CD4-positive, alpha-beta T cell treated with Interleukin-12 subunit alpha and Interleukin-12 subunit beta, for 1 hour (primary cell): Measurements from ENCODE around the gene MAPRE3.

ENCODE experiments used
- DNase-seq: peaks from one replicate; pipeline ENCODE4 v3.0.0-alpha.2; 2020

Gene MAPRE3

DNA sequence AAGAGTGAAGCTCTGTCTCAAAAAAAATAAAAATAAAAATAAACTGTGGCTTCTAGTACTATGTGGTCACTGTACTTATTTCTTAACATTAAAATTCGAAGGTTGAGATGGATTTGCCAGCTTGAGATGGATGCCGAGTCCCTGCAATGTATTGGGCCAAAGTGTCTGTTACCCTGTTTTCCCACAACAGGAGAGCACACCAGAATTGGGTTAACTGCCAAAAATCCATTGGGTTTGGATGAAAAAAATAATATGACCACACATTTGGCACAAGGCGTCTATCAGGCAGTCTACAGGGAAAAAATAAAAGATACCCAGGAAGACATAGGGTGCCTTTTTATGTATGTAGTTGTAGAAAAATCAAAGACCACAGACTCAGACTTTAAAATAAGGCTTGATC is 19.2 kb upstream of the MAPRE3 start:
- no peak for DNase-seq

DNA sequence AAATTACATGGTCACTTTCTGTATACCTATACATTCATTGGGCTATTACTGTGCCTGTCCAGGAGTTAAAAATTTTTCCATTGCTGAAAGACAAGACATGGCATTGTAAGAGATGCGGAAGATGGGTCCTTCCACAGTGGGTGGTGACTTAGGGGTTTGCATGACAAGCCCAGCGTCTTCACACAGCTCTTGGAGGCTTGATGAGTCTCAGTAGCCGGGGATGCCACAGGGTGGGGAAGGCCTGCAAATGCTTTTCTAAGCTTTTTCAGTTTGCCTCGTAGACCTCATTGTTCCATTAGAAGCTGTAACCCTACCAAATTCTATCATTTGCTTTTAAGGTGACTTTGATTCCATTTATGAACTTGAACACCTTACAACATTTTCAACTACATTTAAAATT is 18.1 kb upstream of the MAPRE3 start:
- DNase-seq, result no peak

- DNase-seq, result no peak
These were observed 16.3 kb upstream of the MAPRE3 start for GRCh38 chr2:26954135-26954534.

GRCh38 chr2:26957041-26957440 is 13.4 kb upstream of the MAPRE3 start:
- no peak for DNase-seq

DNA sequence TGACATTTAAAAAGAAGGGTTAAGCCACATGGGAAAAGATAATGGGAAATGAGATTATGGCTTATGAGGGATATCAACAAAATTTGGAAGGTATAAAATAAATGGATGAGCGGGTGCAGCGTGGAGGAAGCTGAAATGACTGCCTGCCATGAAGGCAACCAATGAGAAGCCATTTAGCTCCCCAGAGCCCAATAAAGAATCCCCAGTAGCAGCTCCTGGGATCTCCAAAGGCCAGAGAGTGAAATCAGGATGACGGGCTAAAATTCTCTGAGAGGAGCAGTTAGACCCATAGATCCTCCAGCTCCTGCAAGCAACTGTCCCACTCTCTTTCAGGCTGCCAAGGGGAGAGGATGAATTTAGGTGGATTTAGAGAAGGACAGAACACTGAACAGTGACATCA is 12.9 kb upstream of the MAPRE3 start:
- no peak for DNase-seq

DNA sequence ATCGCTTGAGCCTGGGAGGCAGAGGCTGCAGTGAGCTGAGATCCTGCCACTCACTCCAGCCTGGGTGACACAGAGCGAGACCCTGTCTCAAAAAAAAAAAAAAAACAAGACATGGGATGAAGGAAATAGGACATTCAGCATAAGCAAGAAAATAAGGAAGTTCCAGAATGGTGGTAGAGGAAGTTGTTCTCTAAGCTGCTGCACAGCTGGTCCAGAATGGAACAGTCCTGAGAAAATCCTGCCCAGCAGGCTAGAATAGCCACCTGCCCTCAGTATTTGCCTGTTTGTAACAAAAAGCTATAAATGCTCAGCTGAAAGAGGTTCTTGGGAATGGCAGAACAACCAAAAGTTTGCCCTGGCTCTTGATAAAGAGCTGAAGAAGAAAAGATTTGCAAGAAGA is 11.1 kb upstream of the MAPRE3 start:
- no peak for DNase-seq

DNA sequence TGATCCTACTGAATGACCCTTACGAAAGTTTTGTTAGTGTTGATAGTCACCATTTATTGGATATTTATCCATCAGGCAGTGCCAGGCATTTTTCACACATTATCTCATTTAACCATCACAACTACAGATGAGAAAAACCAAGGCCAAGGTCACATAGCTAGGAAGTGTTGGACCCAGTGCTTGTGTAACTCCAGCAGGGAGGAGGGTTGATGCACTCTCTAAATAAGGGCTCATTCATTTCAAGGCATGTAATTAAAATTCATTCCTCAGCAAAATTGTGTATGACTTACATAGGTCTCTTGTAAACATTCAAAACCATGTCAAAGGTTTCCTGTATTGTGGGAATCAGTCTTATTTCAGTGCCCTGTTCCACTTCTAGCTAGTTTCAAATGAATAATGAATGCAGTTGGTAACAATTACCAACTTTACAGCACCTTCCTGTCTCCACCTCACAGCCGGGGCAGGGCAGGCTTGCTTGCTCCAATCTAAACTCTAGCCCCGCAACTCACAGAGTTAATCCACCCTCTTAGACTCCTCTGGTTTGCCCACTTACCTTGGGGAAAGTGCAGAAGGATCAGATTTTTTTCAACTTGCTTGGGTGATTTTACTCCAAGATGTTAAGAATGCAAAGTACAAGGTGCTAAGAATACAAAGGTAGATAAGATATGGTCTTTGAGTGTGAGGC is 5.8 kb upstream of the MAPRE3 start:
- DNase-seq, result no peak

GRCh38 chr2:26968001-26968400 is 2.4 kb upstream of the MAPRE3 start:
- no peak for DNase-seq

- DNase-seq, result no peak
These were observed 1.2 kb upstream of the MAPRE3 start for GRCh38 chr2:26969077-26969844.

DNA sequence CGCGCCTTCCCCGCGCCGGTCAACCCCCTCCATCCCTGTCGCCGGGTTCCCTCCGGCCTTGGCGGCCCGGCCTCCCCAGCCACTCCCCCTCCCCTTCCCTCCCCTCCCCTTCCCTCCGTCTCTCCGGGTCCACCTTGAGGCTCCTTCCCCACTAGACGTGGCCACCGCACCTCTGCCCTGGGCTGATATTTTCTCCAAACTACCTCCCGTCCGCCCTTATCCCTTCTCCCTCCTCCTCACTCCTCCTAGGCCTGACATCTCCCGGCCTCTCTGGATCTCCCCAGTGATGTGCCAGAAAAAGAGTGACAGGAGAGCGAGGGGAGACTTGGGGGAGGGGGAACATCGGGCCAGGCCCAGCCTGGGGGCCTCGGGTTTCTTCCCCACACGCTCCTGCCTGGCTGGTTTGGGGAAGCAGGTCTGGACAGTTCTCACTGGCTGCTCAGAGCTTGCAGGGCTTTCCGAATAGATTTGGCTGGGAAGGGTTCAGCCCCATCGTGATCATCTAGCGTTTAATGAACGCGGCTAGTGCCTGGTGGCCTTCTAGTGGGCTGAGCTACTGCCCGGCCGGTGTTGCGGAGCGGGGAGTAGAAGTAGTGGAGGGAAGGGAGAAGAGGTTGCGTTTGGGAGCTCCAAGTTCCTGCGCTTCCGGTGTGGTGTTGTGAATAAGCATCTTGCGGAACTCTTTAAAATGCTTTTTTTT is 641 bp downstream of the MAPRE3 start:
- DNase-seq, result no peak

DNA sequence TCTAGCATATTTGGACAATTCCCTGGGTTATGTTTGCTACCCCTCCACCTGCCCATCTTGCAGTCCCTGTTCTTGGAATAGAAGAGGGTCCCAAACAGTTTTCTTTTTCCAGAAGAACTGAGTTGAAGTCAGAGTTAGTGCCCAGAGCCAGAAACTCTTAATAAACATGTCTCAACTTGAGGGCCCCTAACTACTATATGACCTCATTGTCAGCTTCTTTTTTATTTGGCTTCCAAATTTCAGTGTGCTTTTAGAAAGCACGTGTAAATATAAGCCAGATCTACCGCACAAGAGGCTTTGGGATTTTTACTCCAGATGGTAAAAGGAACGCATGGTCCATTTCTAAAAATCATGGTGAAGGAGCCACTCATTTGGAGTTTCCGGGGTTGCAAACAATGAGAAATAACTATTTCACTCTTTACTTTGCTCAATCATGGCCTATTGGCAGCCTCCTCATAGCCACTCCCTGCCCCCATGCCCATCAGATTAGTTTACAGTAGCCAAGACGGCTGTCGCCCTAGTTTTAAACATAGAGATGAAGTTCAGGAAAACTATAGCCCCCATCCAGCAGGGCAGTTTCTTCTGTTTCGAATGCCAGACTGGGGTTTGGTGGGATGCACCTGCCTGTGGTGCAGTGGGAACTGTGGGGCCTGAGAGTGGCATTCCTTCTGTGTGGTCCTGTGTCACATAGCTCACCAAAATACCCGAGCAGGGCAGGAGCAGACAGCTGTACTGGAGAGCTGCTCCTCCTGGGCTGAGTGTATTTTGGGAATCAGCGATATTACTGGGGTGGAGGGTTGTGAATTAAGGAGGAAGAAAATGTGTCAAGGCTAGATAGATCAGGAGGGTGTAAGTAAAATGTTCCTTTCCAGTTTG is 1.7 kb downstream of the MAPRE3 start:
- no peak for DNase-seq

DNA sequence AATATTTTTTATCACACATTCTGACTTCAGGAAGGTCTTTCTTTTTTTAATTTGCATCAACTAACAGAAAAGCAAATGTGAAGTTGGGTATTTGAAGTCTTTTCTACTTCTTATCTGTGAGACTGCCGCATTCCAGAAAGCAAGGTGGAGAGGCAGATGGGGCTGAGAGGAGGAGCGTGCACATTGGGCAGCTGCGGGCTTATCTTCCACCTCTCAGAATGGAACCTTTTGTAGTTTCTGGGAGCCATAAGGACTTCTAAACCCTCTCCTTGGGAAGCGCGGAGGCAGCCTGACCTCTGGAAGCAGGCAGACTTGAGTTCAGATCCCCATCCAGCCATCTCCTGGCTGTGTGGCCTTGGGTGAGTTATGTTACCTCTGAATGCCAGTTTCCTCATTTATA is 3.9 kb downstream of the MAPRE3 start:
- DNase-seq, result no peak

- no peak for DNase-seq
These were observed 4.7 kb downstream of the MAPRE3 start for GRCh38 chr2:26975102-26975501.

- no peak for DNase-seq
These were observed 5.2 kb downstream of the MAPRE3 start for GRCh38 chr2:26975656-26976055.

- no peak for DNase-seq
These were observed 5.8 kb downstream of the MAPRE3 start for GRCh38 chr2:26976237-26976636.

DNA sequence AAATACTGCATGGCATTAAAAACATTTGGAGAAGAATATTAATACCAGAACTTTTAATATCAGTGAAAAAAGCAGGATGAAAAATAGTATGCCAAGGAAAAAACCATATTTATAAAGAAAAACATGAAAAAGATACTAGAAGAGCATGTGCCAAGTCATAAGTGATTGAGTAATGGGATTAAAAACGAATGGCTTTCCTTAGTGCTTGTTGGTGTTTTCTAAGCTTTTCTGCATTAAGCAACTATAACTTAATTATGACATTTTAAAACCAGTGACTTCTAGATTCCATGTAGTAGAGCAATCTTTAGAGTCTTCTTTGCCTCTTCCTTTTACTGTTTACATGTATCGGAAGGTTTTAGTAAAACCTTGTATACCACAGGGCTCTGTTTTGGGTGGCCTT is 6.6 kb downstream of the MAPRE3 start:
- no peak for DNase-seq

GRCh38 chr2:26978061-26978596 is 7.7 kb downstream of the MAPRE3 start:
- no peak for DNase-seq

DNA sequence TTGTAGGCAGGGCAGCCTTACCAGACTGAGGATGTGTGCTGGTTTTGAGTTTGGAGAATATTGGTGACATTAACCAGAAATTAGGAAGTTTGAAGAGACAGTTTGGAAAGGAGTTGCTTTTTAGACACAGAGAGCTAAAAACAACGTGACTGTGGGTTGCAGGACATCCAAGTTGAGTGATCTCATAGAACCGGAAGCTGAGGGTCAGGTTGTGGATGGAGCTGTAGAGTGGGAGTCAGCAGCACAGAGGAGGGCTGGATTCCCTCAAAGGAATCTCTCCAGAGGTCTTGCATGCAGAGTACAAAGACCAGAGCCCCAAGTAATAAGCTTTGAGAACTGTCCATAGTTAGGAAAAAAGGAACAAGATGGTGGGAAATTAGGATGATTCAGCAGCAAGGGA is 9.3 kb downstream of the MAPRE3 start:
- no peak for DNase-seq

DNA sequence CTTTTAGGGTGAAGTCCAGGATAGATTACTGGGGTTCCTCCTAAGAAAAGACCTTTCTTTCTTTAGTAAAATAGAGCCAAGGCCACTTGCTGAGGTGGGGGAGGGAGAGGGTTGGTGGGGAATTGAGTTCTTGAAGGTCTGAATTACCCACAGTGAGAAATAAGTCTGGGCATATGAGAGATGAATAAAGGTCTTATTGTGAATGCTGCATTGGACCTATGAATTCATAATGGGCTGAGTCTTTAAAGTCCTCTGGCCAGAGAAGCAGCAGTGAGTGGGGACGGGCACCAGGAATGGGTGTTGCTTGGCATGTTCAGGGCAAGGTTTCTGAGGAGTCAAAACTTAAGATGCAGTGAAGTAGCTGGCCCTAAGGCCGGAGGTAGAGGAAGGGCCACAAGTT is 10.5 kb downstream of the MAPRE3 start:
- no peak for DNase-seq

GRCh38 chr2:26982102-26982742 is 11.8 kb downstream of the MAPRE3 start:
- peak; percentile 20 for DNase-seq

DNA sequence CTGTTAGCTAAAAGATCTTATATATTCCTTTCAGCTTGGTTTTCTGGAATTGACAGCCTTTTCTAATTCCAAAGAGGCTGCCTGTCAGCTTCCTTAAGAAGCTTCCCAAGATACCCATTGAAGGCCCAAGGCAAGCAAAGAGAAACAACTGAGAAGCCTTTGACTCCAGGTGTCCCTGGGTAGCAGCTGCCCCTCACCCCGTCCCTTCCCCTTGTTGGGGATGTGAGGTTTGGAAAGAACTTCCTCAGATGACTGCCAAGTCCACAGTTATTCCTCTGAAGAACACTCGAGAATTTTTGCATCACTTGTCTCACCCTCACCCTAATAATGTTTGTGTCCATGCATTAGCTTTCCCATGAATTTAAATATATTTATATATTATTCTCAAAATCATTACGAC is 13.3 kb downstream of the MAPRE3 start:
- DNase-seq, result no peak

DNA sequence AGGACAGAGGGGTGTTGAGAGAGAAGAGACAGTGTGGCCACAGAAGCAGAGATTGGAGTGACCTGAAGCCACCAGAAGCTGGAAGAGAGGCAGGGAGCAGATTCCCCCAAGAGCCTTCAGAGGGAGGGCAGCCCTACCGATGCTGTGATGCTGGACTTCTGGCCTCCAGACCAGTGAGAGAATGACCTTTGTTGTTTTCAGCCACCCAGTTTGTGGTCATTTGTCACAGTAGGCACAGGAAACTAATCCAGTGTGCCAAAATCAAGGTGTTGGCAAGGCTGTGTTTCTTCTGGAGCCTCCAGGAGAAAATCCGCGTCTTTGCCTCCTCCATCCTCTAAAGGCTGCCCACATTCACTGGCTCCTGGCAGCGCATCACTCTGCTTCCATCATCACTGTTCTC is 15.4 kb downstream of the MAPRE3 start:
- DNase-seq, result no peak
